ENCODE measurements around the gene TRUB1.
"Not testable (repeated sequence)": the region's sequence is repeated elsewhere in the genome, so short reads cannot be mapped to it uniquely, and the experiment has no call there.

The TRUB1 gene

DNA sequence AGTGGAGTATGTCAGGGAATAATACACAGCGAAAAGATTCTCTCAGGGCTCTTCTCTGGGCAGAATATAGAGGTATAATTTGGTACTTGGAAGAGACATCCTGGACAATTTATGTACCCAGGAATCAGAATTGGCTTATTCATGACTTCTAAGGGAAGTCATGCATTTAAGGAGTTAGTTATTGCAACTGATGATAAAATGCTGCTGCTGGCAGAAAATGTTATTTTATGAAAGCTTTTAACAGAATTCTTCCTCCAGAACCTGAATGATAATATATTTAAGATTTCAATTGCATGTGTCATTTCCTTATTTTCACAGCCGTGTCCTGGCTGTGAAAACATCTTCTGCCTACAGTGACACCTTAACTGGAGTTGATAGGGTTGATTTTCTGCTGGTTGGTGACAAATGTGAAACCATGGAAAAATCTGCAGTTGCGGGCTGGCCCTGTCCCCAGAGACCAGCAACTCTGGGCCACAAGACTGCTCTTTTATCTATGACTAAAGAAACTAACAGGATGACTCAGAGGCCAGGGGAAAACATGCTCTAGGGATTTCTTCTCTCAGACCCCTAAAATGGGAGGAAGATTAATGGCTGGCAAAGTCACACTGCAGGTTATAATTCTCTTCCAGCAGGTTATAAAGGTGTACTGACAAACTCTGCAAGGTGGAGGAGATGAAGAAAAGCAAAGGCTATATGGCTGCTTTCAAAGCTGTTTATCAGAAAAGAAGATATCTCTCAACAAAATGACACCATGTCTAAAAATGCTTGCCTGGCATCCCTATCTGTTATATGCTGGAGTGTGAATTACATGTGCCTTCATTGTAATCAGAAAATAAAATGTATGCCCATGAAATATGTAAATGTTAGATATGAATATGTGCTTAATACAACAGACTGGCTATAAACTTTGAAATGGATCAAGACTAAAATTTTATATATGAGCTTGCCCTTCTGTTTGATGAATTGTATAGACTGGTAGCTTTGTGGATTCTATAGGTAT, 12.1 kb upstream of the TRUB1 start:
- no peak for DNase-seq (ENCODE audit: low read depth in 2 of 2)

DNA sequence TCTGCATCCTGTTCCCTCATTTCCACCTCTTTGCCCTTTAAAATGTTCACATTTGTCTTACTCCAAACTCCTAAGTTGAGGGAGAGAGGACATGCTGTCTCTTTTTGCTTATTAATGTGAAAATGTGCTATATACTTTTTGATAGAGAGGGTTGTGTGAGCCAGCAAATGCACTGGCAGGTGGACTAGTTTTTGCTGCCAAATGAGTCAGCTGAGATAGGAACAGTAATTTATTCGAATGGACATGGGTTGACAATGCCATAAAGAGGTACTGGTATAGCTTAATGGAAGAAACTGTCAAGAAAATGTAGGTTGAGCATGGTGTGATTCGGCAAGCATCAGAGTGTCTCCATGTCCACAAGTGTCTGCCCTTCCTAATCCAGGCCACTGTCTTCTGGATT, 9.2 kb upstream of the TRUB1 start:
- no peak for DNase-seq (ENCODE audit: low read depth in 2 of 2)

DNA sequence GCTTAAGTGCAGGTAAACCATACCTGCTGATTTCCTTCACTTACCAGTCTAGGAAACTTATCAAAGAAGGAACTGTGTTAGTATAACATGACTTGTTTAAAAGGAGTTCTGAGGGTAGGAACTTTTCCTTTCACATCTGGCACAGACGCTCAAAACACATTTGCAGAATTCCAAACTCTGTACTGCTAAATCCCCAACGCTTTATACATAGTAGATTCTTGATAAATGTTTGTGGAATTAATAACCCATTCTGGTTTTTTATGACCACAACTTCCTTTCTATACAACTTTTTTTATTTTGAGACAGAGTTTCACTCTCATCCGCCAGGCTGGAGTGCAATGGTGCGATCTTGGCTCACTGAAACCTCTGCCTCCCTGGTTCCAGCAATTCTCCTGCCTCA, 7.7 kb upstream of the TRUB1 start:
- no peak for DNase-seq (ENCODE audit: low read depth in 2 of 2)

DNA sequence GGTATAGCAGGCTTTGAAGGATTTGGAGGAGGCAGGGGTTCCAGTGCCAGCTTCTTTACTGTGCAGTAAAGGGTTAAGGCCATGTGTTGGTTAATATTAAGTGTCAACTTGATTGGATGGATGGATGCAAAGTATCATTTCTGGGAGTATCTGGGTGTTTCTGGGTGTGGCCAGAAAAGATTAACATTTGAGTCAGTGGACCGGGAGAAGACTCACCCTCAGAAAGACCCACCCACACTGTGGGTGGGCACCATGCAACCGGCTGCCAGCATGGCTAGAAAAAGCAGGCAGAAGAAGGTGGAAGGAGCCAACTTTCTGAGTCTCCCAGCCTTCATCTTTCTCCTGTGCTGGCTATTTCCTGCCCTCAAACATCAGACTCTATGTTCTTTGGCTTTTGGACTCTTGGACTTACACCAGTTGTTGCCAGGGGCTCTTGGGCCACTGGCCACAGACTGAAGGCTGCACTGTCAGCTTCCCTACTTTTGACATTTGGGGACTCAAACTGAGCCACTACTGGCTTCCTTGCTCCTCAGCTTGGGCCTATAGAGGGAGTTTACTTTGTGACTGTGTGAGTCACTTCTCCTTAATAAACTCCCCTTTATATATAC, 6.8 kb upstream of the TRUB1 start:
- DNase-seq (ENCODE audit: low read depth in 2 of 2) = no peak

DNA sequence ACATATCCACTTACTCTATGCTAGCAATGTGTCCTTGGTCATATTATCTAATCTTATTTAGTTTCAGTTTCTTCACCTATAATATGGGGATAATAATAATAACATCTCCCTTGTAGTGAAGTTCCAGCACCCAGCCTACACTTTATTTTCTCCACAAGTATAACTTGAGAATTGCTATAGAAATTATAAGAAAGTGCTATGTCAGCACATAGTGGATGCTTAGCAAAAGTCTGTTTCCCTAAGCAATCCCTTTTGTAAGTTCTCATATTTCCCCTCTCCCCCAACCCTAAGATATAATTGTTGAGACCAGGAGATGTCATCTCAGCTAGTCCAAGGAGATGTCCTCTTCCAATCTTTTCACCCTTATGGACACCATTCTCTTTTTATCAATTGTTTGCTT, 5.8 kb upstream of the TRUB1 start:
- DNase-seq (ENCODE audit: low read depth in 2 of 2) = no peak

DNA sequence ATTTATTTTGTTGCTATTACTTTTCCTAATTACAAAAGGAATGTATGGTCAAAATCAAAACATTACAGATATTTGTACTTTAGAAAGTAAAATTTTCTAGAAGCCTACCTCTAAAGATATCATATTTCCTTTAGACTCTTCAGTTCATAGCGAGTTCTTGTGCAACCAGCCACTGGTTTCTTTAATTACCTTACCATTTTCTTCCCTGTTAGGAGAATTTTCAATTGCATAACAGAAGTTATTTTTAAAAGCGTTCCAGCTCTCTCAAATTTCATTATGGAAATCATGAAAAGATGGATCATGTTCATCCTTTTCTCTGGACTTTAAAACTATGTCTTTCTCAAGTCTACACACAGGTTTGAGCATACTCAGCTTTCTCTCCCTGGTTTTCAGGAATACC, 5.0 kb upstream of the TRUB1 start:
- no peak for DNase-seq (ENCODE audit: low read depth in 2 of 2)

DNA sequence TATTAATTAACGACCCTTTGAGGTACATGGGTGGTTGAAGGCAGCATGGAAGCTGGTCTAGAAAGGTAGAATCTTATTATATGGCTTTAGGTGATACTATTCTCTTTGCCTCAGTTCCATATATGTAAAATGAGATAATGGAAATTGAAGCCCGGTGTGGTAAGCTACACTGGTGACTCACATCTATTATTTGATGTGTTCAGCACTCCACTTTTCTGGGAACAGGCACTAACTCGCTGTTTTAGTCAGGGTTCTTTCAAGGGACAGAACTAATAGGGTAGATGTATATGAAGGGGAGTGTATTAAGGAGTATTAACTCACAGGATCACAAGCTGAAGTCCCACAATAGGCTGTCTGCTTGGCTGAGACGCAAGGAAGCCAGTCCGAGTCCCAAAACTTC, 4.4 kb upstream of the TRUB1 start:
- no peak for DNase-seq (ENCODE audit: low read depth in 2 of 2)

DNA sequence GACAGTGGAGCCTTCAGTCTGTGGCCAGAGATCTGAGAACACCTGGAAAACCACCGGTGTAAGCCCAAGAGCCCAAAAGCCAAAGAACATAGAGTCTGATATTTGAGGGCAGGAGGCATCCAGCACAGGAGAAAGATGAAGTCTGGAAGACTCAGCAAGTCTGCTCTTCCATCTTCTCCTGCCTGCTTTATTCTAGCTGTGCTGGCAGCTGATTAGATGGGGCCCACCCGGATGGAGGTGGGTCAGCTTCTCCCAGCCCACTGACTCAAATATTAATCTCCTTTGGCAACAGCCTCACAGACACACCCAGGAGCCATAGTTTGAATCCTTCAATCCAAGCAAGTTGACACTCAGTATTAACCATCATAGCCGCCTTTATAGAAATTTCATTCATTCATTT, 4.0 kb upstream of the TRUB1 start:
- DNase-seq (ENCODE audit: low read depth in 2 of 2) = not testable (repeated sequence)

DNA sequence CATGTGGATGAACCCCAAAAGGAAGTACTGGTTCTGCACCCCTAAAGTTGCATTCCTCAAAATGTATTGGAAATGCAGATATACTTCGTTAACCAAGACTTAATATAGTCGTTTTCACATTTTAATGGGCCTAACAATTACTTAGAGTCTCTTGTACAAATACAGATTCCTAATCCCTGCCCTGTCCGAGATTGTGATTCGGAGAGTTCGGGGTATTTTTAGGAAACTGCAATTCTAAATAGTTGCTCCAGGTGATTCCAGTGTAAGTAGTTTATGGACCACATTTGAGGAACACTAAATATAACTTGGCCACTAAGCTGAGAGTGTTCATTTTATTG, 830 bp downstream of the TRUB1 start:
- DNase-seq (ENCODE audit: low read depth in 2 of 2) = no peak

DNA sequence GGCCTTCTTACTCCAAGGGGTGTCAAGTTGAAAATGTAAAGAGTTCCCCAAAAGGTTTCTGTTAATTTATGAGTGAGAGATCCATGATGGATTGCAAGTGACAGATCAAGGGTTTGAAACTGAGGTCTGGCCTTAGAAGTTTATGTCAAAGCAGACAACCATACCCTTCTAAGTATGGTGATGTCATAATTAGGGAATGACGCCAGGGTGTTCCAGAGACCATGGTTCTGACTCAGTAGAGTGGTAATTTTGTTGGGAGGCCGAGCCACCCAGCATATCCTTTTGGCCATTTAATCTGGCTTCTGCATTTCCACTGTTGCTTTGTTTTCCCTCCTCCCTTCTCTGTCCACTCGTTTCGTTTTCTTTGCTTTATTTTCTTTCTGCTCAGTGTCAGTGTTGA, 2.7 kb downstream of the TRUB1 start:
- no peak for DNase-seq (ENCODE audit: low read depth in 2 of 2)

DNA sequence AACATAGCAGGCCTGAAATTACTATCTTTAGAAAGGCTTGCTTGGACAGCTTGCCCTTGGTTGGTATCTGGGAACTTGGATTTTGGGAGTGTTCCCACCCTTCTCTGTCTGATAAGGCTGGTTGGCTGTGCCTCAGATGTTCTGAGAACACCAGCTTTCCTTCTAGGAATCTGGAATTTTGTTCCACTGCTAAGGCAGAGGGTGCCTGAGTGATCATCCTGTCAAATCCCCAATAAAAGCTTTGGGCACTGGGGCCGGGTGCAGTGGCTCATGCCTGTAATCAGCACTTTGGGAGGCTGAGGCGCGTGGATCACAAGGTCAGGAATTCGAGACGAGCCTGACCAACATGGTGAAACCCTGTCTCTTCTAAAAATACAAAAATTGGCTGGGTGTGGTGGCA, 5.0 kb downstream of the TRUB1 start:
- DNase-seq (ENCODE audit: low read depth in 2 of 2) = no peak

DNA sequence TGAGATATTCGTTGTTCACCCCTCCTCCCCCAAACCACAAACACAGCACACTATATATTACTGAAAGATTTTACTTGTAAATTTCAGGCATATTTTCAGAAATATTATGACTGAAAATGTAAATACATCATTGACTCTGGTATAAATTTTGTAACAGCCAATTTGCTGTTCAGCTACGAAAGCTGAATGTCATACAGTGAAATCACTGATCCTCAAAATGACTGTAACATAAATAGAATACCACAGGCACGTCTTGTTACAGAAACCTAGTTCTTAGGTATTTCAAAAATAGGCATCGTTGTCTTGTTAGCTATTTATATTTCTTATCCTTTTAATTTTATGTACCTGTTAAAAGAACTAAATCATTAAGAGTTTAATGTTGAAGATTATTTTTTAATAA, 15.1 kb downstream of the TRUB1 start:
- DNase-seq (ENCODE audit: low read depth in 2 of 2) = no peak

DNA sequence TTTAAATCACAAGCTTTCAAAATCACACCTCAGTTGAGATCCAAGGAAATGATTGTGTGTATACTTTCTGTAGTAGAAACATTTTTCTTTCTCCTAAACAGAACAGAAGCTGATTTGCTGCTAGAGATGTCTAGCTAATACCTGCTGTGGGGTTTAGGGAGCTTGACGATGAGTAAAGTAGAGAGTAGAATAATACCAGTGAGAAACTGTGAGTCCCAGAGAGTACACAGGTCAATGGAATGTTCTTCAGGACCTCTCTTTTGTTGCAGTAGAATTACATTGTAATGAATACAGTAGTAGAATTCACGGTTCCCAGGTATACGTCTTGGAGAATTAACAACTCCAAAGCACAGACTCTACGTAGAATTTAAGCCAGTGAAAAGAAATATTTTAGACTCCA, 18.0 kb downstream of the TRUB1 start:
- DNase-seq (ENCODE audit: low read depth in 2 of 2) = no peak

DNA sequence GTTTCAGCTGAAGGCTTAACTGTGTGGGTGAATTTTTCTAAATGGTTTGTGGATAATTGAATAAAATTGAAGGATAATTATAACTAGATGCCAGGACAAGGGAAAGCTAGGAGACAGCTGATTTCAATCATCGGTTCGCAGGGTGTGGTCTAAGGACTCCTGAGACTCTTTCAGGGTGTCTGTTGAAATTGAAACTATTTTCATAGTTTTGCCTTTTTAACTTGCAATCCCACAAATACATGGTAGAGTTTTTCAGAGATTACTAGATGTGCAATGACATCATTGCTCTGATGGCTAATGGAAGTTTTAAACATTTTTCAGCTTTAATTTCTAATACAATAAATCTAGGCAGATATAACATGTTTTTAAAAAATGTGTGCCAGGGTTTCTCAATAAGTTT, 18.5 kb downstream of the TRUB1 start:
- no peak for DNase-seq (ENCODE audit: low read depth in 2 of 2)

DNA sequence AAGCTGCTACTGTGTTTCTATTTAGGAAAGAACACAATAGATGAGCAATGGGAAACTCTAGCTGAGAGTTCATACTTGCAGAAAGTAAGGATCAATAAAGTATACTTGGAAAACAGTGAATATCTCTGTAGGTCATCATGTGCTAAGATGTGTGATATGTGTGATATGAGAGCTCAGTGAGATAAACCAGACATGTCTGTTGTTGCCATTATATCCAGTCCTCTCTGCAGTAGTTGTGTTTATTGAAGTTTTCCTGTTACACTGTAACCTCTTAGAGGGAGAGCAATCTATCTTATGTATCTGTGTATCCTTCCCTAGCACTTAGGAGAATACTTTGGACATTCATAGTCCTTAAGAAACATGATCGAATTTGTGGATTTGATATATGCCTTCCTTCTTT, 19.1 kb downstream of the TRUB1 start:
- no peak for DNase-seq (ENCODE audit: low read depth in 2 of 2)

DNA sequence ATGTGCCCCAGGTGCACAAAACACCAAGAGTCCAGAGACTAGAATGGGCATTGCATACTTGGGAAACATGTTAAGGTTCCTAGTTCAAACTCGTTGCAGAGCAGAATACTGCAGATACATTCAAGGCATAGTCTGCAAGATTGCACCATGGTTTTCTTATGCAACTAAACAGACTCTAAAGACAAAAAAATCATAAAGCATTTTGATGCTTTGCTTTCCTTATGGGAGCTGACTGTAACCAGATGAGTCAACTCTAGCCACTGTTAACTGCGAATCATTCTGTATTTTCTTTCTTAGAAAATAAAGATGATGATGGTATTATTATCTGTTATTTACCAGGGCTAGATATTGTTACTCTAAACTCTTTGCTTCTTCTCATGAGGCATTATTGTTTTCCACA, 19.7 kb downstream of the TRUB1 start:
- DNase-seq (ENCODE audit: low read depth in 2 of 2) = no peak

DNA sequence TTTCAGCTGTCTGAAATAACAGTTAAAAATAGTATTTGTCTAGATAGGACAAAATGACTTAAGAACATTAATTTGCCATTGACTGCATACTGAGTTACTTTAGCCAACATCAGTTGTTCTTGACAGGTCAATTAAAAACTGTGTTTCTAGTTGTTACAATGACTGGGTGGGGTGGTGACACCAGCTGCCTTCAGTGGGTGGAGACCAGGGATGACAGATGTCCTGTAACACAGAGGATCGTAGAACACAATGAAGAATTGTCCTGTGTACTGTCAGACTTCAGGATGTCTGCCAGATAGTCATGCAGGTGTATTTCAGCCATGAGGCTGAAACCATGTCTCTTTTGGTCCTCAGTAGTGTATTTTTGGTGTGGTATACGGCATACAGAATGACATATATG, 24.4 kb downstream of the TRUB1 start:
- no peak for DNase-seq (ENCODE audit: low read depth in 2 of 2)

DNA sequence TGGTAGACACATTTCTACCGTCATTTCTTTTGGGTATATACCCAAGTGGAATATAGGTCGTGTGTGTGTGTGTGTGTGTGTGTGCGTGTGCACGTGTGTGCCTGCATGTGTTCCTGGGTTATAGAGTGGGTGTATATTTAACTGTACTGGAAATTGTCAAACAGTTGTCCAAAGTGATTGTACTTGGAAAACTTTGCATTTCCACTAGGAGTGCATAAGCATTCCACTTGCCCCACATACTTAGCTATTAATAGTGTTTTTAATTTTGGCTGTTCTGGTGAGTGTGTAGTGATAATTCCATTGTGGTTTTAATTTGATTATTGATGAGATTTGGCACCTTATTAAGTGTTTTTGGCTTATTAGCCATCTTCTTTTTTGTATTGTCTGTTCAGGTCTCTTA, 25.9 kb downstream of the TRUB1 start:
- DNase-seq (ENCODE audit: low read depth in 2 of 2) = no peak

DNA sequence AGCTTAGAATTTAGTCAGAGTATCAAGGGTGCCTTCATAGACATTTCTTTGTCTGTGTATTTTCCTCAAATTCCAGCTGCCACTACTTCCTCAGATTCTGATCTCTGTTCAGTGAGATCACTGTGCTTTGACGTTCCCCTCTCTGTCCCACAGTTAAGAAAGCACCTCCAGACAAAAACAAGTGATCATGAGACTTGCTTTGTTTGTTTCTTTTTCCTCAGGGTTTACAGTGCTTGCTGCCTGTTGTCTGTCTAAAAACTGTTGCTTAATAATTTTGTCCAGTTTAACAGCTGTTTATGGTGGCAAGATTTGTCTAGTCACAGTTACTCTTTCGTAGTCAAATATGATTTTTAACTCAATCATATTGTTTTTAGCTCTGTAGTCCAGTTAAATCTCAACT, 29.1 kb downstream of the TRUB1 start:
- no peak for DNase-seq (ENCODE audit: low read depth in 2 of 2)

DNA sequence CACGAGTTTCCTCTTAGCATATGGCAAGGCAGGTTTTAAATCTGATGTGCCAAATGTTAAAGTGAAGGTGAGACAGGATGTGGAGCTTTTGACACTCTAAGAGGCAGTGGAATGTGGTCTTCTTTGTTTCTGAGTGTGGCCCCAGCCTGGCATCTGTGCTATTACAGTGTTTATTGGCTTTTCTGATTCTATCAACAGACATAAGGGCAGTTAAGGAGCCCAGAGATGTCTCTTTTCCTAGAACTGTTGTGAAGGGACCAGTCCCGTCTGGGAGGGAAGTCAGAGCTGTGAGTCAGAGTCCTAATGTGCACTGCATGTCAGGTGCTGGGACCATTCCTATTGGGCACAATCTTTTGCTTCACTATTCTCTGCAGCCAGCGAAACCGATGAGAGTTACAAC, 32.5 kb downstream of the TRUB1 start:
- no peak for DNase-seq (ENCODE audit: low read depth in 2 of 2)

DNA sequence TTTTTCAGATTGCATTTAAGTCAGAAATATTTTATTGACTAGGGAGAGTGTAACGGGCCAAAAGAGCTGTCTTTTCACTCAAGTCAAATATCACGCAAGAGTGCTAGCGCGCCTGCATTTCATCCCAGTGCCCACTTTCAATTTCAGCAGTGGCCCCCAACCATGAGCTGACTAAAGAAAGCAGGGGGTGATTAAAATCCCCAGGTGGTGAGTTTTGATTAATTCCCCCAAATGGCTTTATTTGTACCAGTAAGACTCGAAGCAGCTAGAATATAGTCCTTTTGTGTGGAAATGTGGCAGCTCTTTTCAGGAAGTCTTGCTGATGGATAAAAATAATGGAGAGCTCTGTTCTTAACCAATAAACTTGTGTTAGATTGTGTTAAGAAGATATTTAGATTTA, 35.3 kb downstream of the TRUB1 start:
- no peak for DNase-seq (ENCODE audit: low read depth in 2 of 2)

DNA sequence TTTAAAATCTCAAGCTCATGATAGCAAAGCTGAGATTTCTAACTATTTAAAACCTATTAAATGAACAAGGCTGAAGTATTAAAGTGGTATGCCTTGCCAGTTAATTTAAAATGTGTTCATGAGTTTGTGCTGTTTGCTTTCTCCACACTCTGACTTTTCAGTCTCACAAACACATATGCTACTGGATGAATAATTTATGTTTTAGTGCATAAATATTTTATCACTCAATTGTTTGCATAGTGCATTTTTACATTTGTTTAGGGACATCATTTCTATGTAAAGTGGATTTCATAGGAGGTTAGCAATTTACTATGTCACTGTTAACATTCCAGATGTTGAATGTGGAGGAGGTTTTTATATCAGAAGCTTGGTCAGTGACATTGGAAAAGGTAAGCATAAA, 36.0 kb downstream of the TRUB1 start:
- DNase-seq (ENCODE audit: low read depth in 2 of 2) = no peak

DNA sequence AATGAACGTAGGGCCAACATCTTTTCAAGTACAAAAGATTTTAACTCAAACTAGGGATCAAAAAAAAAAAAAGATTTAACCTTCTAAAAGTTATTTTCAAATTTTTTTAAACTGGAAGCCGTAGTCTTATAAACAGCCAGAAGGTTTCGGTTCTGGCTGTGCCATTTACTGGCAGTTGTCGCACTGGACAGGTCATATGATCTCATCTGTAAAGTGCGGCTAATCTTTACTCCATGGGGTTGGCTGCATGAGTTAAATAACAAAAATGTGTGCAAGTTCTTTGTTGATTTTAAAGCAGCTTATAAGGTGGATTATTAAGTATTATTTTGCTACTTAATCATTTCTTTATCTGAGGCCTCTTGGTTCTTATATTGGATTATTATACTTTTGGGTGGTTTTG, 36.6 kb downstream of the TRUB1 start:
- no peak for DNase-seq (ENCODE audit: low read depth in 2 of 2)

DNA sequence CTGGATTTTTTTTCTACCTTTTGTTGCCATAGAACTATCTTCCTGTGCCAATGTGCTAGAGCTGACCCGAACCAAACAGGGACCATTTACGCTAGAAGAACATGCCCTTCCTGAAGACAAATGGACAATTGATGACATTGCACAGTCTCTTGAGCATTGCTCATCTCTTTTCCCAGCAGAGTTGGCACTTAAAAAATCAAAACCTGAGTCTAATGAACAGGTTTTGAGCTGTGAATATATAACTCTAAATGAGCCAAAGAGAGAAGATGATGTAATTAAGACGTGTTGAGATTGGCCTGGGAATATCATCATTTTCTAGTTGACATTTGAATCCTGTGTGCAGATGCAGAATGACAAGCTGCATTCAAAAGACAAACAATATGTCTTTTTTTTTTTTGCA, 37.1 kb downstream of the TRUB1 start:
- no peak for DNase-seq (ENCODE audit: low read depth in 2 of 2)
